Measurements from ENCODE around the gene POLDIP3.
A peak's percentile ranks its signal among the peaks of the same experiment; 100 is the strongest.

Gene POLDIP3

GRCh38 chr22:42614312-42615091 is at the start of gene POLDIP3:
TSS of gene POLDIP3 (minus strand) at chr22:42614883. CDS start at chr22:42614857, 26 bp downstream.
- peak; percentile 87 to 96 for DNase-seq

- peak in 1 of 2 experiments; percentile 67 for DNase-seq
Measured at GRCh38 chr22:42661985-42662831, 47.5 kb upstream of the POLDIP3 start.

GRCh38 chr22:42656578-42656977 is 41.9 kb upstream of the POLDIP3 start:
- DNase-seq = no peak

- DNase-seq = peak; percentile 96 to 97
Measured at GRCh38 chr22:42655693-42656092, 41.0 kb upstream of the POLDIP3 start.

- DNase-seq = no peak
Measured at GRCh38 chr22:42654436-42655073, 39.9 kb upstream of the POLDIP3 start.

- no peak for DNase-seq
Measured at GRCh38 chr22:42653999-42654398, 39.3 kb upstream of the POLDIP3 start.

- no peak for DNase-seq
Measured at GRCh38 chr22:42651134-42651533, 36.5 kb upstream of the POLDIP3 start.

- peak; percentile 41 to 87 for DNase-seq
Measured at GRCh38 chr22:42649246-42650099, 34.8 kb upstream of the POLDIP3 start, which contains the start of gene CYB5R3. TSS of gene CYB5R3 (minus strand) at chr22:42649392. CDS start at chr22:42649315, 77 bp downstream.

GRCh38 chr22:42648368-42649245 is 33.9 kb upstream of the POLDIP3 start:
- no peak for DNase-seq

GRCh38 chr22:42648017-42648367 is 33.3 kb upstream of the POLDIP3 start:
- DNase-seq = no peak

GRCh38 chr22:42646569-42647525 is 32.2 kb upstream of the POLDIP3 start:
- no peak for DNase-seq

- DNase-seq = no peak
Measured at GRCh38 chr22:42645938-42646568, 31.4 kb upstream of the POLDIP3 start.

- DNase-seq = no peak
Measured at GRCh38 chr22:42645341-42645937, 30.8 kb upstream of the POLDIP3 start.

GRCh38 chr22:42644422-42645340 is 30.0 kb upstream of the POLDIP3 start:
- no peak for DNase-seq

- no peak for DNase-seq
Measured at GRCh38 chr22:42643634-42644421, 29.1 kb upstream of the POLDIP3 start.

- DNase-seq = no peak
Measured at GRCh38 chr22:42642806-42643633, 28.3 kb upstream of the POLDIP3 start.

All from NCI-H526 (cell line).